GM19397 (cell line): ENCODE measurements around the gene TAF3.
"Not testable (repeated sequence)": the region's sequence is repeated elsewhere in the genome, so short reads cannot be mapped to it uniquely, and the experiment has no call there.

Source experiments
- ATAC-seq: cut with Tn5 transposase; IDR thresholded peaks from one replicate; pipeline ENCODE4 v1.9.1; 2021; ENCODE audit warnings: mild to moderate bottlenecking, moderate library complexity; ENCODE audit not compliant: unreplicated experiment

TAF3 gene

DNA sequence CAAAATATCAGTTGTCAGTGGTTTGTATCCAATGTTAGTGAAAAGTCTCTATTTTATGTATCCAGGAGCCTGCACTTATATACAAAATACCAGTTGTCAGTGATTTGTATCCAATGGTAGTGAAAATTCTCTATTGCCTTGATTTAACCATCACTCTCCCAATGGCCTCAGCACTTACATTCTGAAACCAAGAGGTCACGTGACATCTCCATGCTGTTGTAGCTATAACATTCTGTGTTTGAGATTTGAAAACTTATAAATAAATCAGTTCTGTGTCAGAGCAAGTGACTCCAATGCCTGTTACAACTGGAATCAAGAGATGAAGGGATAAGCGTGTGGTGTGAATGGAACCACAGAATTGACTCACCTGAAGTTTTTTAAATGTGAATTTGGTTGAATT, 205.5 kb downstream of the TAF3 start:
- no peak for ATAC-seq

DNA sequence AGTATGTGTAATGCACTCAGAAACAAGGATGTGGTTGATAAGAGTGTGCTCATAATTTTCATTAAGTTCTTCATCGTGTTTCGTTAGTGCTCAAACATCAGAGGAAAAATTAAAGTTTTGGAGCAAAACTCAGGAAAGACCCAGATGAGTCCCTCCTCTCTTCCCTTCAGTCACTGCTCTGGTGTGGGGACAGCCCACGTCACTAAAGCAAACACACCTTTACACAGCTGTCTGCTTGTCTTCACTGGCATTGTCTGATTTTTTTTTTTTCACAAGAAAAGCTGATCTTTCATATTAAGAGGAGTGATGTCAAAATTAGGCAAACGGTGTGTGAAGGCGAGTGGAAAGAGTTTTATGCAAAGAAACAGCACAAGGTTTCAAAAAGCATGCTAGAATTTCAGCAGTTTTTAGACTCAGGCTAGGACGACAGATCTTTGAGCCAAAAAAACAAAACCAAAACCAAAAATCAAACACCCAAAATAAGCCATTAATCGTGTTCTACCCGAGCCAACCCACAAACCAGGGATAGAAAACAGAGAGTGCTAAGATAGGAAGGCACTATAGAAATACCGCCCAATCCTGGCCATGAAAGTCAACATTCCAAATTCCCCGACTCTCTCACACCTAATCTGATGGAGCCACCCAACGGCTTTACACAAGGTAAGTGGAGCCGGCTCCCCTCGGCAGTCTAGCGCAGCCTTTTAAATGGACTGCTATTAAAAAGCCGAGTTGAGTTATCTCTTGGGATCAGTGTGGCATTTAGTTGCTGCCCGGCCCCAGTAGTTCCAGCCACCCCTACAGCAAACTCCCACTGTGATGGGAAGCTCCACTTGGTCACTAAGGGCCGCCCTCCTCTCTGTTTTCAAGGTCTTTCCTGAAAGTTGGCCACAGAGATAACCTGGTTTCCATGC, 208.3 kb downstream of the TAF3 start:
- no peak for ATAC-seq

DNA sequence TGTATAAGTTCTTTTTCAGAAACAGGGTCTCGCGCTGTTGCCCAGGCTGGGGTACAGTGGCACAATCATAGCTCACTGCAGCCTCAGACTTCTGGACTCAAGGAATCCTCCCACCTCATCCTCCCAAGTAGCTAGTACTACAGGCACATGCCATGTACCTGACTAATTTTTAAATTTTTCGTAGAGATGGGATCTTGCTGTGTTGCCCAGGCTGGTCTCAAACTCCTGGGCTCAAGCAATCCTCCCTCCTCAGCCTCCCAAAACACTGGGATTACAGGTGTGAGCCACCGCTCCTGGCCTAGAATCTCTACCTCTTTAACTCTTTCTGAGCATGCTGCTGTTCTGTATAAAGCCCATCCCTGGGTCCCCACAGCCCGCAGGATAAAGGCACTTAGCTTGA, 212.9 kb downstream of the TAF3 start:
- not testable (repeated sequence) for ATAC-seq

DNA sequence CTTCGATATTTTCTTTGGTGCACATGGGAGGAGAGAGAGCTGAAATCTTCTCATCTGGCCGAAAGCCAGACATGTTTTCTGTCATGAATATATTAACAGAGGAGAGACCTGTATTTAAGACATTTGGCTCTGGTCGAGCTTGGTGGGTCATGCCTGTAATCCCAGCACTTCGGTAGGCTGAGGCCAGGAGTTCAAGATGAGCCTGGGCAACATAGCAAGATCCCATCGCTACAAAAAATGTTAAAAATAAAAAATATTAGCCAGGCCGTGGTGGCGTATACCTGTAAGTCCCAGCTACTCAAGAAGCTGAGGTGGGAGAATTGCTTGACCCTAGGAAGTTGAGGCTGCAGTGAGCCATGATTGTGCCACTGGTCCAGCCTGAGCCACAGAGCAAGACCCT, 214.3 kb downstream of the TAF3 start:
- ATAC-seq, result no peak

DNA sequence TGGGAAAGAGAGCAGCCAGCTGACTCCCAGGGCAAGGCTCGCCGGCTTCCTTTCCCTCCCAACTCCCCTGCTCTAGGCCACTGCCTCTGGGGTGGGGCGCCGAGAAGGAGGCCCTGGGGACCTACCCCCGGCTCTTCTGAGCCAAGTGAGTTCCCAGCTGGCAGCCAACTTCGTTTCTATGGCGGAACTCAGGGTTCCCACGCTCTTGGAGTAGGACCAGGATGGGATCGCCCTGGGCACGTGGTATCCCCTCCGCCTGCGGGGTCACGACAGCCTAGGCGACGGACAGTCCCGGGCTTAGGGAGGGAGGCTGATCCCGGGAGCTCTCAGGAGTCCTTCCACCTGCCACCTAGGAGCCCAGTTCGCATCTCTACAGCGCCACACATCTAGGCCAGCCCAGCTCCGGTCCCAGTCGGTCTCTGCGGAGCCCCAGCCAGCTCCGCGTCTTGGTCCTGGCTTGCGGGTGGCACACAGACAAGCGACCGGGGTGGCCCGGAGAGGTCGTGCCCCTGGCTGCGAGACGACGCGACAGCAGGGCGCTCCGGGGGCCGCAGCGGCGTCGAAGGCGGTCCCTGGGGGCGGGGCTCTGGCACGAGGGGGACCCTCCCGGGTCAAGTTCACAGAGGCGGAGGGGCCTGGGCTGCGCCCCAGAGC, 215.6 kb downstream of the TAF3 start:
- ATAC-seq, result no peak

DNA sequence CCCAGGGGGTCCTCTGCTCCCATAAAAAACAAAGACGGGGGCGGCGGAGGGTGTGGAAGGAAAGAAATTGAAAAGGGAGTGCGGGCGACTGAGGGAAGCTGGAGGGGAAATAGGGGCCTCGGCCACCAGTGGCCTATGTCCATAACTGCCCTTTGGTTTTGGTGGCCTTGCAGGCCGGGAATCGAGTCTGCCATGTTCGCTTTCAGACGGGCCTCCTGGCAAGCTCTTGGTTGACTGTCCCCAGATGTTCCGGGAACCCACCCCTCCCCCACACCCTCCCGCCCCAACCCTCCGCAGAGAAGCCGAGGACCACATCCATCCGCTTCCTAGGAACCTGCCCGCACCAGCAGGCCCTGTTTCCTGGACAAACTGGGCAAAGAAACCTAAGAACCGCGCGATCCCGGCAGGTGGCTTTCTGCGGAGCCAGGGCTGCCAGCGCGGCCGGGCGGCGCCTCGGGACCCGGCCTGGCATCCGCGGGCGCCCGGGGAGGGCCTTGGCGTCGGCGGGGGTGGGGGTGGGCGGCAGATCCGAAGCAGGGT, 216.2 kb downstream of the TAF3 start:
- ATAC-seq, result no peak

DNA sequence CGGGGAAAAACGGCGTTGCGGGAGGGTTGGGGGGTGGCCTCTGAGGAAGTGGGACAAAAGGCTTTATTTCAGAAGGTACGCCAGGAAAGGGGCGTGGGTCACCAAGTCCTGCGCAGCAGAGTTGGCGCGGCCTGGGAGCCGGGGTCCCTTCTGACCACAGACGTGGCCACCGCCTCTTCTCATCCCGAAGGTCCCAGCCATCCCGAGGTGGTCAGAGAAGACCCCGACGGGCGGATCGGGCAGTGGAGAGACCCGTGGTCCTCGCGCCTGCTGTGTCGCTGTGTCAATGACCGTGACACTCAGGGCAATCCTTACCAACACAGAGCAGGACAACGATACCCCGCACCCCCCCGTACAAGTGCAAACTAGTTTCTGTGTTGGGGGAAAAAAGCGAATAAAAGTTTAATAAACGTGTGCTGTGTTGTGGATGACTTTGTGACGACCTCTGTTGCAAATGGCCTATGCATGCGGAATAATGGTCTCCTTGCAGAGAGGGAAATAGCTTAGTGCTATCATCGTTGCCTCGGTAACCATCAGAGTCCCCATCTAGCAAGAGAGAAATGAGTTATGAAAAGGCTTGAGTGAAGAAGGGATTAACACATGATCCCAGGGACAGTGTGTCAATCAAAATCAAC, 216.8 kb downstream of the TAF3 start:
- ATAC-seq, result no peak

DNA sequence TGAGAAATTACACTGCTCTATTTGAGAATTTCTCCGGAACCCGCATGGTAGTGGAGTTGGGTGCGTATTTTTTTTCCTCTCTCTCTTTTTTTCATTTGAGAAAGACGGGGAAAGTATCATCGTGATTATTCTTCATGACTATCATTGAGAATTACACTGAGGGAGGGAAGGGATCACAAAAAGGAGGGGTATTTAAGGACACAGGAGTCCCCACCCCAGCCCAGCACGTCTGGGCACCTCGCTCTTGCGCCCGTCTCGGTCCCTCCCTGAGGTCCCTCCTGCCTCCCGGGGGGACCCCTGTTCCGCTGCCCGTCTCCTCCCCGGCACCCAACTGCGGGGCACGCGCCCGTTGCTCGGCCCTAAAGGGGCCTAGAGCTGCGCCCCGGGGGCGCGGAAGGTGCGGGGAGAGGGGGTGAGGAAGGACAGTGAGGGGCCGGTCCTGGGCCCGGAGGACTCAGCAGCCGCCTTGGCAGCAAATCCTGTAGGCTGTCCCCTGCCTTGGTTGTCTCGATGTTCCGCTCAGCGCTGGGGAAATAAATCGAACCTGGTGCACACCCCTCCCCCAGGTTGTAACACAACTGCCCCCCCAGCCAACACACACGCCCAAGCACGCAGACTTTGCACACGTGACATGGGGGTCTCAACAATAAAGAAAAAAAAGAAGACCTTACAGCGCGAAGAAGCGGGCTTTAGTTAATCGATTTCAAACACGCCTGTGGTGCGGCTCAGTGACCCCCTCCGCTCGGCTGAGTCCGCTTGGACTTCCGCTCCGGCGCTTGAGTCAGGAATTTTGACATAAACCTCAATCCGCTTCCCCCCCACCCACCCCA, 217.6 kb downstream of the TAF3 start:
- no peak for ATAC-seq

DNA sequence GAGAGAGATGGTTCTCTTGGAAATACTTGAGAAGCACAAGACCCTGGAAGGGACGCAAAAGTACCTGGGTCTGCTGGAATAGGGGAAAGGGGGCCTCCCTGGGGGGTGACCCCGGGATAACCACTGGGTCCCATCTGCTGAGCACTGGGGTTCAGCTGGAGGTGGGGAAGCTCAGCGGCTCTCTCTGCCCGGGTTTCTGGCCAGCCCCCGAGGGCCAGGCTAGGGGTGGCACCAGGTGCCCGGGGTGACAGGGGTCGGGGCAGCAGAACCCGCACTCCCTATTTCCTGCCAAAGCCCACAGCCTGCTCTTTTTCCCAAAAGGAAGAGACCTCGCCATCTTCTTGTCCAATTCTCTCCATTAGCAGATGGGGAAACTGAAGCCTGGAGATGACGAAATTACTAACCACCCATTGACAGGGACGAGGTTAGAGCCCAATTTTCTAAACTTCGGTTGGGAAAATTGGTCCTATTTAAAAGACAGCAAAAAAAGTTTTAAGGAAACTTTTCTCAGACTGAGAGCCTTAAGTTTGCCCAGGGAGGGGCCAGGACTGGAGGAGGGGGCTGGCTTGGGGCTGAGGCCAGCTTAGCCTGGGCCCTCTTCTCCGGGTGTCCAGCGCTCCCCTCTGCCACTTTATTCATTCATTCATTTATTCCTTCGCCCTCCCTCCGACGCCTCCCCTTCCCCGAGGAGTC, 218.3 kb downstream of the TAF3 start:
- ATAC-seq, result no peak

DNA sequence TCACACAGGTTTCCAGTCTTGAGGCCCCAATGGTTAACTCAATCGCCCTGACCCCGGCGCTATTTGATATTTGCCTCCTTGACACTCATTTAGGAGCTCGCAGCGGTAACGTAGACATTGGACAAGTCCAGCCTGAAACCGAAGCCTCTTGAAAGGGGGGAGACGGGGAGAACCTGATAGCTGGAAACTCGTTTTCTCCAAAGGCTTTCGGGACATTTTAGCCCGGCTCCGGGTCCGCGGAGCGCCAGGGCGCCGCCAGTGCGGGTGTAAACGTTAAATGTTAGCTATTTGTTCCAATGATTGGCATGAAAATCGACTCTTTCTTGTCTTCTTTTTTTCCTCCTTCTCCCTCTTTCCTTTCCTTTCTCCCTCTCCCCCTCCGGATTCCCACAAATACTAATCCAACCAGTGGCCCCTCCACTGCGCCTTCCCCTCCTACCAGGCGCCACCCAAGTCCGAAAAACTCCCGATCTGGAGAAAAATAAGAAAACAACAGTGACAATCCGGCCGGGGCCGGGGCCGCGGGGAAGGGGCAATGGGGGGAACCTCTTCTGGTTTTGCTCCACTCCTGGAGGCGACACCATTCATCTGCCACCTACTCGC, 219.0 kb downstream of the TAF3 start:
- ATAC-seq, result no peak

DNA sequence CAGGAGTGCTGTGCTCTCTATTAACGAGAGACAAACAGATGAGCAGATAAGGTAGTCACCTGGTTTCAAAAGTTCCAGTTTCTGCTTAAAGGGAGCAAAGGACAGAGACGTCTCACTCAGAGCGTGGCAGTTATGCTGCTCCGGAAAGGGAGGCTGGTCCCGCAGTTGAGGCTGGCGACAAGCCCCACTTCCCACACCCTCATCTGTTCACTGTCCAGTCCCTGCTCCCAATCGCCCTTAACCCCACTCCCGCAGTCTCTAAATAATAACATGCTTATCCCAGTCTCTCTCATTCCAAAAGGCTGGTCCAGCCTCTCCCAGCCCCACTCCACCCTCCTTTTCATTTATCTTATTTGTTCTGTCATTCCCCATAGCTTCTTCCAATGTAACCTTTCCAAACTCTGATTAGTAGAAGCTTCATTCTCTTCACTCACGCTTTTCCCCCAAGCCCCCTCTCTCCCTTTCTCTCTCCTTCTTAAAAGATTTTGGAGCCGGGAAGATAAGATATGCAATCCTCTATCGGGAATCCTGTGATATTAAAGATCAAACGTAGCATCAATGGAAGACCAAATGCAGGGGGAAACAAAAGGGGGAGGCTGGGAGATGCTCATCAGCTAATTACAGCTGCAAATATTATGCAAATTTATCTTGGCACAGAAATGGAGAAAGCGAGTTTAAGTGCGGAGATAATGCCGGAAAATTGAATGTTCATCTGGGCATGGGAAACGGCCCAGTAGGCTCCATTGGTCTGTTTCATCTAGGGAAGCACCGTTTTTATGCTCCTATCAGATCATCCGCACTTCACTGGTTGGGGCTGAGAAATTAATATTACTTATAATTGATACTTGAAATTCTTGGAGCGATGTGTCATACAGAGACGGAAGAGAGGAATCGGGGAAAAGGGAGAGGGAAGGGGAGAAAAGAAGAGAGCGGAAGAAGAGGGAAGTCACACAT, 219.9 kb downstream of the TAF3 start:
- ATAC-seq, result no peak

DNA sequence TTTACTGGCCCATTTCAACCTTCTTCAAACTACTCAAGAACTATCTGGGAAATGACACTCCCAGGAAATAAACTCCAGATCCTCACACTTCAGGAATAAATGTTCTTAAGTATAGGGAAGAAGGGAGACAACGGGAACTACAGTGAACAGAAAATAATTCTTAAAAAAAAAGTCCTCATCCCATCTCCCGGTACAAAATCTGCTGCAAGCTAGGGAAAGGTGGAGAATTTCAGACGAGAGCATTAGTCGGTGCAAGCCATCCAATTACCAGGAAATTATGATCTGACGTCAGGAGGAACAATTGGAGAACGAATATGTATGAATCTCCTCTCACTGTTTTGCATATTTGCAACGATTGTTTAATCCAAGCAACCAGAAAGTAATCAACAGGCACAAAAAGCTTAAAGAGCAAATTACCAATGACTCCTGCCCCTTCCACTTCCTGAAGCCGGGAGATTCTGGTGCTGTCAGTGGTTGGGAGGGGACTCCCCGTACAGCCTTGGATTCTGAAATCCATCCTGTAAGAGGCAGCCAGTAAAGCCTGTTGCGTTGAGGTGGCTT, 221.1 kb downstream of the TAF3 start:
- ATAC-seq, result no peak

DNA sequence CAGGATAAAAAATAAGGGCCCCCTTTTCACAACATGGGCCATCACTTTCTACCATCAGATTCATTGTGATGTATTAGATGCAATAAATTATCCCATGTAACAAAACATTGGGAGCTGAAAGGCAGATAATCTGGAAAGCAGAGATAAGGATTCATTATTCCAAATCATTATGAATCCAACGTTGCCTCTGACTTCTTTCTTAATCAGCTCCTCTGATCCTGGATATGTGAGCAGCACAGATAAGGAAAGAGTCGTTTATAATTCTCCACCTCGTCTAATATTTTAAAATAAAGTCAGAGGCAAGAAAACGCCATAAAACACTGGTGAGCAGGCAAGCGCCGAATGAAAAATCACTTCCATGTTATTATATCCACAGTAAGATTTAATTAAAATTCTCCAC, 222.3 kb downstream of the TAF3 start:
- no peak for ATAC-seq

DNA sequence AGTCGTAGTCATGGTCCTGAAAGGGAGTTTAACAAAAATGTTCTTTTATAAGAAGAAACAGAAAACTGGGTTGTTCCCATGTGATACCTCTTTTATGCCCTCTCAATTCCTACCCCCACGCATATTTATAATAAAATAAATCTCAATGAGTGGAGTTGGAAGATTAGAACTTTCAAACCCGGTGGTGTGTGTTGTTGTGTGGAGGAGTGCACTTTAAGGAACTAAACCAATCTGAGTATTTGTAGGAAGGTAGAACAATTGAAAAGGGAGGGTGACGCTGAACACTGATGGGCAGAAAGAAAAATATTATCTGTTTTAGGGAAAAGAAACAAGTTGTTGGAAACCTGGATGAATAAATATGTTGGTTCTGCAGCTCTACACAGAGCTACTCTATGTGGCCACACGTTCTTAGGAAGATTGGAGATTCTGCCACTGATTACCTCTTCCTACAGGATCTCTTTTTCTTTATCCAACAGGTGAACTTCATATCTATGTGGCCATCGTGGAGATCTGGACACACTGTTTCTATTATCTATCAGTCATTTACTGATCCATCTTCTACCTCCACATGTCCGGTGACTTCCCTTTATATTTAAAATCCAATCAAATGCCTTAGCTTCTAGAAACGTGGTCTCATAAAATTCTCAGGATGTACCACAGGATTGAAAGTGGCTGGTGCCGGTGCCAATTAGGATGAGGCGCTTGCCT, 223.1 kb downstream of the TAF3 start:
- ATAC-seq, result no peak

DNA sequence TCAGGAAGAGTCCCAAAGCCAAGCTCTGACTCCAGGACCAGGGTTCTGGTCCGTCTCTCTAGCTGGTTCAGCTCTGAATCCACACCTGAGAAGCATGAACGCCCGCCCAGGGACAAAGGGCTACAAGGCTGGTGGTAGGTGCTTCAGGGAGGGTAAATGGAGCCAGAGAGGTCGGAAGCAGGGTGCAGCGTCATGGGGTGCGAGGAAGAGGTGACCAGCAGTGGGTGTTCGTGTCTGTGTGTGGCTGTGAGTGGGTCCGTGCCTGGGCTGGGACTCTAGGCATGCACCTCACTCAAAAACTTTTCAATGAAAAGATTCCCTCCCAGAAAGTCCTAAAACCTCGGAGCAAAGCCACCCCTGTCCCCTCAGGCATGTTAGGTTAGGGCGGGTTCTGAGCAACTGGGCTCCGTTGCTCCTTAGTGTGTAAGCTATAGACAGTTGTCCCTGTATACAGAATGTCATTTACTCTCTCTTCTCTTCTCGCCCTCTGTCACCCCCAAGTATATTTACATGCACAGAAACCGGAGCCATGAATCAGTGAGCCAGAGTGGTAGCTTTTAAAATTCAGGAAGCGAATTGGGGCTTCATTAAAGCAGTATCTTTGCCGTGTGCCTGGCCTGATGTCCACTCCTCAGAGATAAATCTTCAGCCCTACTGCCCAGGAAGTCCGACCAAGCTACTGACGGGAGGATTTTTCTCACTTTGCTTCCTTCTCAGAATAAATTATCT, 223.9 kb downstream of the TAF3 start:
- ATAC-seq, result no peak

DNA sequence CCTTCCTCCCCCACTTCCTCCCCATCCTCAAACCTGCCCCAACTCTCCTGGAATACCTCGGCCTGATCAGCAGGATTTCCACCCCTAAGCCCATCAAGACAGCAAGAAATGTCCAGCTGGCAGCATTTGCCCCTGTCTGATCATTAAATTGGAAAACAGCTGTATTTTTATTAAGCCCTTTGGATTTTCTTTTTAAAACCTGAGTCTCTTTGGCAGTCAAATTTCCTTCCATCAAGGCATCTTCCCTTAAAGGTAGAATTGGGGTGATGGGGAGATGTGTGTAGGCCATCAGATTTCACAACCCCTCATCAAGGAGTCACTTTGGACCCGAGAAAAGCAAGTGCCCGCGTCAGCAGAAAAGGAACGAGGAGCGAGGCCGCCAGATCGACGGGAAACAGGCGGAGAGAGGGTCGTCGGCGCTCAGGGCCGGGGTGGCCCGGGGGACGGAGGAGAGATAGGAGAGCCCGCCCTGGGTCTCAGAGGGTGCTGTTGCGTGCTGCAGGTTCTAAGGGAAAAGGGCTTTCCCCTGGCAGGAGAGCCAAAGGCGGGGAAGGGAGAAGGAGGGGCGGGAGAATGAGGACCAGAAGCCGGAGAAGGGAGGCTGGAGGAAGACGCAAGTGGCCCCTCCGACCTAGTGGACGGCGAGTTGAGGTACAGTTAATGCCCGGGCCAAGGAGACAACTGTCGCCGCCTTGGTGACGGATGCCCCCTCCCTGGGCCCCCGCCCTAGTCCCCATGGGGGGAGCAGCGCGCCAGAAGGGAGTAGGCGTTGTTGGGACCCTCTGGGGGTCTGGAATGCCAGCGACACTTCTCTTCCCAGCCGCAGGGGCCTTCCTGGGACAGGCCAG, 224.6 kb downstream of the TAF3 start:
- no peak for ATAC-seq
